DOHH2 (cell line): ENCODE measurements around the gene C5orf58.

Experiments
- CTCF ChIP-seq: fragments of 200-600 bp; sonication (generic); IDR thresholded peaks from one replicate; pipeline ENCODE4 v1.5.1; 2014; ENCODE audit warnings: antibody characterized with exemption, mild to moderate bottlenecking, low read depth, low read length; ENCODE audit not compliant: poor library complexity, severe bottlenecking
- EZH2phosphoT487 ChIP-seq: fragments of 200-600 bp; sonication (generic); IDR thresholded peaks from 2 replicates; pipeline ENCODE4 v1.6.1; 2017; ENCODE audit warnings: borderline replicate concordance, mild to moderate bottlenecking, antibody characterized with exemption, low read length, moderate library complexity, mixed read lengths

GRCh38 chr5:170218726-170219125 is 14.1 kb upstream of the C5orf58 start:
- TF ChIP-seq EZH2phosphoT487 (no peak), CTCF (no peak)
